Central memory CD8-positive, alpha-beta T cell (primary cell): ENCODE measurements around the gene KCNMA1.

Source experiments
- ATAC-seq: fragments of 150-1000 bp; cut with Tn5 transposase; replicated peaks from 2 replicates; pipeline ENCODE4 v1.10.0; 2022; ENCODE audit warnings: mild to moderate bottlenecking, moderate FRiP score, moderate number of reproducible peaks; ENCODE audit not compliant: poor library complexity, severe bottlenecking; ENCODE audit errors: extremely low read depth
- DNase-seq, 2 donors: peaks; one replicate each; pipeline ENCODE4 v3.0.0; 2021; ENCODE audit warnings: low spot score in 2 of 2
- H3K27ac Mint-ChIP-seq: one replicate; pipeline ENCODE4 v1.8.0; 2022; ENCODE audit warnings: low read depth, mild to moderate bottlenecking, moderate library complexity, mixed read lengths
- H3K27me3 Mint-ChIP-seq: one replicate; pipeline ENCODE4 v1.8.0; 2022; ENCODE audit warnings: mixed read lengths
- H3K36me3 Mint-ChIP-seq: one replicate; pipeline ENCODE4 v1.8.0; 2022; ENCODE audit warnings: mild to moderate bottlenecking, moderate library complexity, mixed read lengths; ENCODE audit not compliant: insufficient read depth
- H3K4me1 Mint-ChIP-seq: one replicate; pipeline ENCODE4 v1.8.0; 2022; ENCODE audit warnings: mixed read lengths
- H3K4me3 Mint-ChIP-seq: one replicate; pipeline ENCODE4 v1.8.0; 2022; ENCODE audit warnings: mild to moderate bottlenecking, moderate library complexity, mixed read lengths
- H3K9me3 Mint-ChIP-seq: one replicate; pipeline ENCODE4 v1.8.0; 2022; ENCODE audit warnings: mixed read lengths

KCNMA1 gene

DNA sequence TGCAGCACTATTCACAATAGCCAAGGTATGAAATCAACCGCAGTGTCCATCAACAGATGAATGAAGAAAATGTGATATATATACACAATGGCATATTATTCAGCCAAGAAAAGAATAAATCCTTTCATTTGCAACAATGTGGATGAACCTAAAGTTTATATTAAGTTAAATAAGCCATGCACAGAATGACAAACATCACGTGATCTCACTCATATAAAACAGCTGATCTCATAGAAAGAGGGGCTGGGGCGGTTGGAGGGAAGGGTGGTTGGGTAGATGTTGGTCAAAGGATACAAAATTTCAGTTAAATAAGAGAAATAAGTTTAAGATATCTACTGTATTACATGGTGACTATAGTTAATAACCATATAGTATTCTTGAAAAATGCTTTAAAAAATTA lies 502.1 kb downstream of the KCNMA1 start:
- H3K4me1 Mint-ChIP-seq, result no peaks in the 10 kb centered on the region
- H3K36me3 Mint-ChIP-seq, result no peaks in the 10 kb centered on the region
- no peak for DNase-seq
- no peak for ATAC-seq
- H3K4me3 Mint-ChIP-seq, result no peak overlapping the region
- H3K27me3 Mint-ChIP-seq, result peaks cover 32% of the 10 kb centered on the region
- no peak overlapping the region for H3K27ac Mint-ChIP-seq
- H3K9me3 Mint-ChIP-seq, result no peaks in the 10 kb centered on the region

DNA sequence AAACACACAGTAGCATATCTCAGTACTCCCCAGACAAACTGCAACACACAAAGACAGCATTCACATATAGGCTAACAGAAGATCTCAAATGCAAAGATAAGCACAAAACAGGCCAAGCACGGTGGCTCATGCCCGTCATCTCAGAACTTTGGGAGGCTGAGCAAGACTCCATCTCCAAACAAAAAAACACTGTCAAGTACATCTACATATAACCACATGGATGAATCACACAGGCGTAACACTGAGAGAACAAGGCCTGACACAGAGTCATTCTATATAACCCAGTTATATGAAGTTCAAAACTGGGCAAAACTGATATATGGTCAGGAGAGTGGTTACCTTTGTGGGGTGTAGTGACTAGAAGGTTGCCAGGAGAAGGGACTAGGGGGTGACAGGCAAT lies 506.4 kb downstream of the KCNMA1 start:
- Mint-ChIP-seq H3K4me3 (no peak overlapping the region), H3K27me3 (peaks cover 36% of the 10 kb centered on the region), H3K27ac (no peak overlapping the region), H3K36me3 (no peaks in the 10 kb centered on the region), H3K9me3 (no peaks in the 10 kb centered on the region), H3K4me1 (no peaks in the 10 kb centered on the region)
- ATAC-seq, result no peak
- DNase-seq, result no peak

DNA sequence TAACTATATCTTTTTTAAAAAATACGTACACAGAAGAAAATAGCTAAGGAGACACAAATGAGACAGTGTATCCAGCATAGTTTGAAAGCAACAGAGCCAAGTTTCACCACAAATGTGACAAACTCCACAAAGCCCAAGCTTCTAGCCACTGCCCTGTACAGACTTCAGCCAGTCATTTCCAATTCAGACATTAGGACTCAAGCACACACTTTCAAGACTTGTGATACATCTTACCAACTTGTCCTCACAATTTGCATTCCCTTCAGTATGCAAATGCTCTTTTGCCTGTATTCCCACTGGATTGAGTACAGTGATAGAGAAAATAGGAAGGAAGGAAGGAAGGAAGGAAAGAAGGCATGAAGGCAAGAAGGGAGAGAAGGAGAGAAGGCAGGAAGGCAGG lies 510.4 kb downstream of the KCNMA1 start:
- no peak for DNase-seq
- no peaks in the 10 kb centered on the region for H3K36me3 Mint-ChIP-seq
- H3K4me3 Mint-ChIP-seq, result no peak overlapping the region
- no peaks in the 10 kb centered on the region for H3K4me1 Mint-ChIP-seq
- no peaks in the 10 kb centered on the region for H3K9me3 Mint-ChIP-seq
- H3K27ac Mint-ChIP-seq, result no peak overlapping the region
- H3K27me3 Mint-ChIP-seq, result peaks cover 54% of the 10 kb centered on the region
- ATAC-seq, result no peak

DNA sequence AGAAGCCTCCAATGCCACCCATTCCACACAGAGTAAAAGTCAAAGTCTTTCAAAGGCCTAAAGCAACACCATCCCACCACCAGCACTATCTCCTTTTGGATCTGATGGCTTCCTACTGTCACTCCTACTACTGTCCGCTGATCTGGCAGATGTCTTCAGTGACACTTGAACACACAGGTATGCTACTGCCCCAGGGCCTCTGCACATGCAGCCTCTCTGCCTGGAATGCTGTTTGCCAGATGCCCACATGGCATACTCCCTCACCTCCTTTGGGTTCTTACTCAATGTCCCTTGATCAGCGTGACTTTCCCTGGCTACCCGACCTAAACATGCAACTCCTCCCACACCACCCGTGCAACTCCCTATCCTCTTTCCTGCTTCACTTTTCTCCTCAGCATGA lies 512.4 kb downstream of the KCNMA1 start:
- ATAC-seq (no peak), DNase-seq (no peak)
- Mint-ChIP-seq H3K4me3 (no peak overlapping the region), H3K4me1 (no peaks in the 10 kb centered on the region), H3K27me3 (peaks cover 42% of the 10 kb centered on the region), H3K27ac (no peak overlapping the region), H3K36me3 (no peaks in the 10 kb centered on the region), H3K9me3 (no peaks in the 10 kb centered on the region)

DNA sequence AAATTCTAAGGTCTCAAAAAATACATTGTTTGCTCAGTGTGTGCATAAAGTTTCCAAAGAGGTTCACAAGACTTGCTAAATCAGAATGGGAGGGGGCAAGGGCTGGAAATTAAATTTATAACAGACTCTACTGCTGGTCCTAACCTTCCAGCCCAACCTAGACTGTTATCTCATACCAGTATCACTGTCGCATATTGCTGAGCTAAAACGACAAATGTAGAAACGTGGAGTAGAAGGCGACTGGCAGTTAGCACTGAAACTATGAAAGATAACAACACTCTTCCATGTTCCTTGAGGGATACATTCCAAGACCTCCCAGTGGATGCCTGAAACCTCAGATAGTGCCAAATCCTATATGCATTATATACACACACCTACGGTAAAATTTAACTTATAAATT lies 514.3 kb downstream of the KCNMA1 start:
- DNase-seq (no peak), ATAC-seq (no peak)
- Mint-ChIP-seq H3K27me3 (peaks cover 52% of the 10 kb centered on the region), H3K4me3 (no peak overlapping the region), H3K4me1 (no peaks in the 10 kb centered on the region), H3K36me3 (no peaks in the 10 kb centered on the region), H3K27ac (no peak overlapping the region), H3K9me3 (no peaks in the 10 kb centered on the region)

DNA sequence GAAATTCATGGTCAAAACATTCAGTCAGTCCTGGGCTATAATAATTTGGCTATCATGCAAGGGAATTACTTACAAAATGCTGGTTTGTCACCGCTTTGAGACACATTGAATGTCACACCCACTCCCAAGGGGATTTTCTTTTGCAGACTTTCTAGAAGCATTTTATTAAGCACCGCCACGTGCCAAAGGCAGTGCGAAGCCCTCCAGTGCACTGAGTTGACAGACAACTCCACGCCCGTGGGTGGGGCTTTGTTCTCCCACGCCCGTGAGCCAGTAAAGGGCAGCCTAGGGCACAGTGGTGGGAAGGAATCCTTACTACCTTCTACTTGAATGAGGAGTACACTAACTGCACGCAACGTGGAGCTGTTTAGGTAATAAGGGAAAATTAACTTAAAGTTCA lies 515.8 kb downstream of the KCNMA1 start:
- no peaks in the 10 kb centered on the region for H3K9me3 Mint-ChIP-seq
- no peaks in the 10 kb centered on the region for H3K4me1 Mint-ChIP-seq
- no peak overlapping the region for H3K27ac Mint-ChIP-seq
- no peaks in the 10 kb centered on the region for H3K36me3 Mint-ChIP-seq
- H3K4me3 Mint-ChIP-seq, result no peak overlapping the region
- peaks cover 44% of the 10 kb centered on the region for H3K27me3 Mint-ChIP-seq
- DNase-seq (no peak), ATAC-seq (no peak)

DNA sequence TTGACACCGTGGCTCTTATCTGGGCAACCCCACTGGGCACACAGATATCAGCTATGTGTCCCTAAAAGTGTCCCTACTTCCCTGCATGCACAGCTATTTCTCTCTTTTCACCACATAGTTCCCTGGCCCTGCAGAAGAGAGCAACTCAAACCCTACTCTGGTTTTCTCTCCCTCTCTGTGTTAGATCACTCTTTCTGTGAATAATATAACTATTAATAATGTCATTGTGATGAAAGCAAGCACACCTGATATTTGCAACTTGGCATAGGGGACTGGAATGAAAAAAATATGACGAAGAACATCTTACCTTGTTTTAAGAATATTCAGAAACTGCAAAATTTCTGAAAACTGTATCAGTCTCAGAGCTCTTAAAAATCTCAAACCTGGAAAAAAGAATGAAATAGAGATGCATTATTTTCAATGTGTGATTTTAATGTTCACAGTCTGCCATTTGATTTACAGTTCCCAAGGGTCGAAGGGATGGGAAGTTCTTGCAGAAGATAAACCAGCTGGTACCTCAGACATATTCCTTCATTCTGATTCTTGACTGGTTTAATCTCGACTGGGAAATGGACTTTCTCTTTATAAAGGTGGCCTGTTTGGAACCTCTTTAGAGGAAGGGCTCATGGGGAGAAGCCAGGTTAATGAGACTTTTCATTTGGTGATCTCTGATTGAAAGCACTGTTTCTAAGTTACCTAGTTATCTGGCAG lies 516.8 kb downstream of the KCNMA1 start:
- DNase-seq (no peak), ATAC-seq (no peak)
- no peak overlapping the region for H3K4me3 Mint-ChIP-seq
- H3K27ac Mint-ChIP-seq, result no peak overlapping the region
- no peaks in the 10 kb centered on the region for H3K36me3 Mint-ChIP-seq
- no peaks in the 10 kb centered on the region for H3K9me3 Mint-ChIP-seq
- no peaks in the 10 kb centered on the region for H3K4me1 Mint-ChIP-seq
- H3K27me3 Mint-ChIP-seq, result peaks cover 51% of the 10 kb centered on the region

DNA sequence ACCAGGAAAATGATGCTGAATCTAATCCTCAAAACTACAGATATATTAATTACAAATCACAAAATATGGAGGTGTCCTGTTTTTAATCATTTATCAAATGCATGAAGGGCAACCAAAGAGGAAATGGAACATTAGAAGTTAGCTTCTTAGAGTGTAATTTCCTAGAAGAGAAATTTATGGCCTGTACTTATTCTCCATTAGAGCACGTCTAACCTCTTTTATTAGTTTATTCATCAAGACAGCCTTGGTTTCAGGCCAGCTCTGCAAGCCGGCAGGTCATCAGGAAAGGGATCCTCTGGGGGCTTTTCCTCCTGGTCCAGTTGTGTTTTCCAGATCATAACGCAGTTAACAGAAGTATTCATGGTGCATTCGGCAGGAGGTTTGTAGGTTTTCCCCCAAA lies 517.6 kb downstream of the KCNMA1 start:
- no peak for ATAC-seq
- H3K27ac Mint-ChIP-seq, result no peak overlapping the region
- no peaks in the 10 kb centered on the region for H3K36me3 Mint-ChIP-seq
- H3K27me3 Mint-ChIP-seq, result peaks cover 42% of the 10 kb centered on the region
- no peak for DNase-seq
- no peak overlapping the region for H3K4me3 Mint-ChIP-seq
- no peaks in the 10 kb centered on the region for H3K4me1 Mint-ChIP-seq
- H3K9me3 Mint-ChIP-seq, result no peaks in the 10 kb centered on the region

DNA sequence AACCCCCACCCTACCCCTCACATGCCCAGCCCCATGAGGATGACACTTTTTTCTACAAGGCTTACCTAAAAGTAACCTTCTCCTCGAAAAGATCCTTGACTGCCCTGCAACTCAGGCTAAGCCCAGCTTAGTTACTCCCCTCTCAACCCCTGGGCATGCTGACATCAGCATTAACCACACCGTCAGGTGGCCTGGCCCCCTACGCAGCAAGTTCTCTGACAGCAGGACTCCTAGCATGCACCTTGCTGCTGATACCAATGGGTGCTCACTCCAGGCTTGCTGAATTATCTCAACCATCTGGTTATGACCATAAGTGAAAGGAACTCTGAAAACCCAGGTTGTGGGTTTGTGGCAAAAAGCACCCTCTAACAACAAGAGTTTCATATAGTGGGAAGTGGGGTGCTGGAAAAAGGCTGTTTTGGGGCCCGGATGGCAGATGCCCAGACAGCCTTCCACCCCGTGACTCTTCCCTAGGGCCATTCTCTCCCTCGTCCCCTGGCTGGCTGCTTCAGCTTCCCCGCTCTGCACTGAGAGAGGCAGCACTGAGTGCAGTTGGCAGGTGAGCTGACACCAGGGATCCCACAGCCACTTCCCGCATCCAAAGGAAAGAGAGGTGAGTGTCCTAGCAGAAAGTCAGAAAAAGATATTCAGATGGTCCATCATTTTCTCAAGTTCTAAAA lies 518.9 kb downstream of the KCNMA1 start:
- Mint-ChIP-seq H3K9me3 (no peaks in the 10 kb centered on the region), H3K4me3 (no peak overlapping the region), H3K4me1 (no peaks in the 10 kb centered on the region), H3K27me3 (peaks cover 44% of the 10 kb centered on the region), H3K36me3 (no peaks in the 10 kb centered on the region), H3K27ac (no peak overlapping the region)
- no peak for ATAC-seq
- no peak for DNase-seq

DNA sequence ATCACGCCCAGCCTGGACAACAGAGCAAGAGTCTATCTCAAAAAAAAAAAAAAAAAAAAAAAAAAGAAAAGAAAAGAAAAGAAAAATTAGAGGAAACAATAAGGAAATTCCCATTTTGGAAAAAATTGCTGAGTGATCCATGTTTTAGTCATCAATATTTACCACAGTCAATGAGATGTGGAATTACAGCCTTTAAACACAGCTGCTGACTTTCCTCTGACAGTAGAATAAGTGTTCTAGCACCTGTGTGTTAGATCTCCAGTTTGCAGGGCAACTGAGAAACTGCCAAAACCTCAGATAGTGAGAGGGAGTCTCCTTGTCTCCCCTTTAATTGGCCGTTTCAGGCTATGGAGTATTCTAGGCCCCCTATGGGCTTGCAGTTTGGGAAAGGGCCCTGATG lies 520.1 kb downstream of the KCNMA1 start:
- Mint-ChIP-seq H3K27me3 (peaks cover 41% of the 10 kb centered on the region), H3K9me3 (no peaks in the 10 kb centered on the region), H3K4me1 (no peaks in the 10 kb centered on the region), H3K4me3 (no peak overlapping the region), H3K36me3 (no peaks in the 10 kb centered on the region), H3K27ac (no peak overlapping the region)
- DNase-seq (no peak), ATAC-seq (no peak)

DNA sequence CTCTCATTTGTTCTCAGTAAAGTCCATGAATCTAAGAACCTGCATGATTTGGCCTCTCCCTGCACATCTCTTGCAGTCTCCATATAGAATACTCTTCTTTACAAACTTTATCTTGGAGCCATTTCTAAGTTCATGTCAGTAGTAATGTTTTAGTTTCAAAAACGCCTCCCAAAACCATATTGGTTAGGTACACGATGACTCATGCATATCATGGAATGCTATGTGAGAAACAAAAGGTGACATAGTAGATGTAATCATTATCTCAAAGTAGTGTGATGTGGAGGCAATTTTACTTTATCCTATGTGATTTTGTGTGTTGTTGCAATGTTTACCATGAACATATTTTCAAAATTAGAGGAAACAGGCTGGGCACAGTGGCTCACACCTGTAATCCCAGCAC lies 520.7 kb downstream of the KCNMA1 start:
- Mint-ChIP-seq H3K4me1 (no peaks in the 10 kb centered on the region), H3K27me3 (peaks cover 35% of the 10 kb centered on the region), H3K4me3 (no peak overlapping the region), H3K9me3 (no peaks in the 10 kb centered on the region), H3K27ac (no peak overlapping the region), H3K36me3 (no peaks in the 10 kb centered on the region)
- DNase-seq, result no peak
- no peak for ATAC-seq

DNA sequence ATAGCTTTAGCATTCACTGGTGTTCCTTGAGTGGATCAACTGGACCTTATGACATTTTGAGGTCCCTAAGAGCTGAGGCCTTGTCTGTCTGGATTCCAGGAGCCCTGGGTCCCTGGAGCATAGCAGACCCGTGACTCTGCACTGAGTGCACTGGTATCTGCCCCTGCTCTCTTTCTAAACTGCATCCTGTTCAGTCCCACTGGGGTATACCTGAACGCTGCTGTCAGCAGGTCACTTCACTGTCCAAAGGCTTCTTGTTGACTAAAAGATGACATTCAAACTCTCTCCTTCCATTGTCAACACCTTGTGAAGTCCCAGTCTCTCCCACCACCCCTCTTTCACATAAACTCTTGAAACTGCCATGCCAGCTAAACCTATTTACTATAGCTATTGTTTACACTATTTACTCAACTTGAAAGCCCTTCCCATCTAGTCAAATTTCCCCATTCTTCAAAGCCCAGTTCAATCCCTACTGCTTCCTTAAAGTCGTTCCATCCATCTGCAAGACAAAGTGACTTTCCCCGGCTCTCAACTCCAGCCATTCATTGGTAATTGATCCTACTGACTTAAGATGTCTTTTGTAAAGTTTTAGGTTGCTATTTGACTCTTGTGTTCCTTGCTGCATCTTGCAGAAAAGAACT lies 523.3 kb downstream of the KCNMA1 start:
- peaks cover 29% of the 10 kb centered on the region for H3K27me3 Mint-ChIP-seq
- H3K27ac Mint-ChIP-seq, result no peak overlapping the region
- DNase-seq (no peak), ATAC-seq (no peak)
- no peak overlapping the region for H3K4me3 Mint-ChIP-seq
- H3K9me3 Mint-ChIP-seq, result no peaks in the 10 kb centered on the region
- H3K36me3 Mint-ChIP-seq, result no peaks in the 10 kb centered on the region
- H3K4me1 Mint-ChIP-seq, result no peaks in the 10 kb centered on the region
